ENCODE data around the gene SF1.

SF1 gene

DNA sequence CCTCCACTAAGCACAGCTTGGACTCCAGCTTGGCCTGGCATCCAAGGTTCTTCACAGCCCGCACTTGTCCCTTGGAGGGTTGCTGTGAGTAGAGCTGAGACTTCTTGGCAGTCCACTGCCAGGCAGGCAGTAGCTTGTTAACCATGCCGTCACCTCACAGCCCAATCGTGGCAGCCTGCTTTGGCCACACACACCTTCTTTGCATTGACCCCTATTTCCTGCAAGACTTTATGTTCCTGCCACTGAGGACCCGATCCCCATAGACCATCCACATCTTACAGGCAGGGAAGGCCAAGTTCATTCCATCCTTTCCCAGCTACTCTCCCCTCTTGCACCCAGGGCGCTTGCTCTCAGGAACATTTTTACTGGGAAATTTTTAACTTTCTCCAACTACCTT, 16.1 kb downstream of the SF1 start:
- no peak for DNase-seq (ENCODE audit: low read depth, low spot score)

DNA sequence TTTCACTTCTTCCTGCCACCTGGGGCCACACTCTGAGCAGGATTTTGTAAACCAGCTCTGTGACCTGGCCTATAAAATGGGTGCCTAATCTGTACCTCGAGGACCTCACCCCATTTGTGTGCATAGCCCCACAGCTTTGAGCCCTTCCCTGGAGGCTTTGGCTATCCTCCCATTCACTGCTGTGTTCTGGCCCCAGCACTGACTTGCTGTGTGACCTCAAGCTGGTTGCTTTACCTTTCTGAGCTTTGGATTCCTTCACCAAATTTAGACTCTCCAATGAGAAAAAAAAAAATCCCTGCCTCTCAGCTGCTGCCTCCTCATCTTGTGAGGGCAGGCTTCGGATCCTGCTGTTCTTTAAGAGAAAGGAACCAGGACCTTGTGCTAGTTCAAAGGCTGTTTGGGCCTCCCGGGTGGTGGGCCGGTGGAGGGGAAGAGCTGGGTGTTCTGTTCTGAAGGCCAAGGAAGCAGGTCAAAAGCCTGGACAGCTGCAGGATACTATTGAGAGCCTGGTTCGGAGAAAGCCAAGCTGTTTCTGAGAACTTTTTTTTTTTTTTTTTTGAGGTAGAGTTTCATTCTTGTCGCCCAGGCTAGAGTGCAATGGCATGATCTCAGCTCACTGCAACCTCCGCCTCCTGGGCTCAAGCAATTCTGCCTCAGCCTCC, 17.5 kb downstream of the SF1 start:
- DNase-seq (ENCODE audit: low read depth, low spot score) = no peak

DNA sequence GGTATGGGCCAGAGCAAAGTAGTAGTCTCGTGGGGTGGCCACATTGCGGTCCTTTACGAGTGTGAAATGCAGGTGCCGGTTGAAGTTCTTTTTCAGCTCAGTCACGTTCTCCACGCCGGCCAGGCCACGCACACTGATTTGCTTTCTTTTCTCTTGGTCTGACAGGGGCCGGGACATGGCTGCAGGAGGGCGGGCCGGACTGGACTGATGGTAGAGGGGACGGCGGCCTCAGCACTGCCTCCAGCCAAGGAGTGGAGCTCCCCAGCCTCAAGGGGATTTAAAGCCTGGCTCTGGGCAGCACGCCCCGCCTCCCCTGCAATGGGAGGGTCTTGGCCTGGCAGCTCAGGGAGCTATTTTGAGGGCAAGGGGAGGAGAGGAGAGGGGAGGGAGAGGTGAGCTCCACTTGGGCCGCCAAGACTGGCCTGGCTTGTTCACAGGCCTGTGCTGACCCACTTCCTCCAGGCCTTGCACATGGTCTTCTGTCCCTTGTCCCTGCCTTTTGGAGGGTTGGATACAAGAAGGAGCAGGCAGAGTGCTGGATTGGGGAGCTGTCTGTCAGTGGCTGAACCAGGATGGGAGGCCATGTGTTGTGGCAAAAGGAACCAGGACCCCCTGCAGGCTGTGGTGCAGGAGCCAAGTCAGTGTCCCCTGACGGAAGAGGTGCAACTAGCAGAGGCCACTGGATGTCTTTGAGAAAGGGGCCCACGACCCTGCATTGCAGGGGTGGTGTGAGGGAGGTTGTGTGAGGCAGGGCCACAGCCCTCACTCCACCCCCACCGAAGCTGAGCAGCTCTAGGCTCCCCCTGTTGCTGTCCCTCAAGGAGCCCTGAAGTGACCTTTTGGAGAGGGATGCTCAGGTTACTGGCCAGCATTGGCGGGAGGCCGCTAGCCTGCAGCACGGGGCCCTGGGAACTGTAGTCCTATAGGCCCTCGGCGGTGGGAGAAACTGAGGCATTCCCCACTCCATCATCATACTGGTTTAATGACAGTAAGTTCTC, 18.3 kb downstream of the SF1 start, which contains the start of gene PYGM:
TSS of gene PYGM (minus strand) at position 253 of the 998 bp plus-strand sequence. CDS start at position 177, 76 bp downstream.
- no peak for DNase-seq (ENCODE audit: low read depth, low spot score)

DNA sequence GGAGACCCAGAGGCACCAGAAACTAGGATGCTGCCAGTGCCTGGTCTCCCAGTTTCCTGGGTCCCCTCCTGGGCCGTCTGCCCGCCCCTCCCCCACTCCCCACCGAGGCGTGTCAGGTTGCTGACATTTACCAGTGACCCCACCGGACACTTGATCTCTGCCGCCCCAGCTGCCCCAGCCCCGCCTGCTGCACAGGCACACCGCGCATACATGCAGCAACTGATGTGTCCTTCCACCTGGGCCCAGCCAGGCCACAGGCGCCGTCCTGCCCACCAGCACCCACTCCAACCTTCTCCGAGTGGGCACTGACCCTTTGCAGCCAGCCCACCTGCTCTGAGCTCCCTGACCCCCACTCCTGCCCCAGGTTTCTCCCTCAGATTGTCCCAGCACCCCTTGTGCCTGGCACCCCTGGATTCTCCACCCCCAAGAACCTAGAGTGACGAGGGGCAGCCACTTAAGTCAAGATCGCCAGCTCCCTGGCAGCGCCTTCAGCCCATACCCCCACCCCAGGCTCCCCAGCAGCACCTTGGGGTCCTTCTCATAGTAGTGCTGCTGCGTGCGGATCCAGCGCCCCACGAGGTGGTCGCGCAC, 19.1 kb downstream of the SF1 start:
- DNase-seq (ENCODE audit: low read depth, low spot score) = no peak

GRCh38 chr11:64758330-64759079, 19.8 kb downstream of the SF1 start:
- DNase-seq (ENCODE audit: low read depth, low spot score) = no peak

GRCh38 chr11:64757549-64758329, 20.6 kb downstream of the SF1 start:
- DNase-seq (ENCODE audit: low read depth, low spot score) = no peak

DNA sequence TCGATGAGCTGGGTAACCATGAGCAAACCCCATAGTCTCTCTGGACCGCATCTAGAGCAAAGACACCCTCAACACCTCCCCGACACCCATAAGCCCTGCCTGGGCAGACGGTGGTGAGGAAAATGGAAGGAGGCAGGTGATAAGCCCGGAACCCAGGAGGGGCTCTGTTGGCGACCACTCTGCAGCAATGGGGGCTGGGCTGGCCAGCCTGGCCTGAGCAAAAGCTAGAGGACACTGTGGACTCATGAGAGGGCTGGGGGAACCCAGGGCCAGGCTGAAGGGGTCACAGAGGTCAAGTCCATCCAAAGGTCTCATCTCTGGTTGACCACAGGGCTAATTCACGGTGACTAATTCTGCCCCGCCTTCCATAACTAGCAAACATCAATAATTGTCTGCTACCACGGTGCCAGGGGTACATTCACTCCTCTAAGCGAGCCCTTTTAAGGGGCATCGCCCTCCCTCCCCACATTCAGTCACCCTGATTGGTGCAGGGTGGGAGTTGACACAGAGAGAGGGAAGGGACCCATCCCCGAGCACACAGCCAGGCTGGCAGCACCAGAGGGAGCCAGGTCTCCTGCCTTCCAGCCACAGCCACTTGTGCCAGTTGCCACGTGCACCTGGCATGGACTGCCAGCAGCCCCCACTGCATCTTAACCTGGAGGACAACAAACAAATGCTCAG, 22.5 kb downstream of the SF1 start:
- DNase-seq (ENCODE audit: low read depth, low spot score) = no peak

- DNase-seq (ENCODE audit: low read depth, low spot score) = no peak
Observed at GRCh38 chr11:64754919-64755662, 23.3 kb downstream of the SF1 start.

GRCh38 chr11:64754124-64754918, 24.0 kb downstream of the SF1 start:
- DNase-seq (ENCODE audit: low read depth, low spot score) = no peak

GRCh38 chr11:64753380-64754123, 24.8 kb downstream of the SF1 start:
- no peak for DNase-seq (ENCODE audit: low read depth, low spot score)

GRCh38 chr11:64753019-64753379, 25.3 kb downstream of the SF1 start:
- DNase-seq (ENCODE audit: low read depth, low spot score) = no peak

DNA sequence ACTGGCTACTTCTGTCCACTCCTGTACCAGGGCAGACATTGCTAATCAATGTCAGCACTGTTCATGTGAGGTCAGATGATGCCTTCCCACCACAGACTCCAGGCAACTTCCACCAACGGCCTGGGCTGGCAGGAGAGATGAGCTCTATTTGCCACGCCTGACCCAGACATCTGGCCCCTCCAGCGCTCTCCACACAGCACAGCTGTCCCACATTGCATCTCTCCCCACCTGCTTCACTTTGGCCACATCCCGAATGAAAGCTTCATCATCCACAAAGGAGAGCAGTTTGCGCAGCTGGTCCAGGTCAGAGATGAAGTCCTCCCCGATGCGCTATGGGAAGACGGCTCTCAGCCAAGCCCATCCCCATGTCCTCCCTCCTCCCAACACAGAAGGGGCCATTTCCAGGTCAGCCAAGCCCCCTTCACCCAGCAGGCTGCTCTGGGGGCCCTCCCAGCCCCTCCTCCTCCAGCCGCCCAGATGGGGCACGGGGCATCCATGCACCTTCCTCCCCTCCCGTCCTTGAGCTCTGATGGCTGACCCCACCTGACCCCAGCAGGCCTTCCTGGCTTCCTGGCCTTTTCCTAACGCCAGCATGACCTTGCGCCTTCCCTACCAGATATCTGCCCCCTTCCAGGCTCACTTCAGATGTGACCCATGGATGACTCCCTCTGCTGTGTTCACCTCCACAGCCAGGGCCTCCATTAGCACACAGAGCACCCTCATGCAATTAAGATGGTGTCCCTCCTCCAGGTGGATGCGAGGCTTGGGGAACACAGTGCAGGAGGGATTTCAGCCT, 26.0 kb downstream of the SF1 start:
- no peak for DNase-seq (ENCODE audit: low read depth, low spot score)

DNA sequence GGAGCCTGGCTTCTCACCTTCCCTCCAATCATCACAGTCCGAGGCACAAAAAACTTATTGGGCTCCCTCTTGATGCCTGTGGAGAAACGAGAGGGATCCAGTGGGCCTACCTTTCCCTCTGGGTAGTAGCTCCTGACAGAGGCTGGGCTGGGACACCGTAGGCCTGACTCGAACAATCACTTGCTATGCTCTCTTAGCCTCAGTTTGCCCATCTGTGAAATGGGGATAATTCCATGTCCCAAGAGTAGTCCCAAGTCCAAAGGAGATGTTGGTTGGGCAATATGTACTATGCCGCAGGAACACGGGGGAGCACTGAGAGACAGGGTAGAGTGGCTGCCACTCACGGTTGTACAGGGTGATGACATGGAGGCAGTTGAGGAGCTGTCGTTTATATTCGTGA, 26.8 kb downstream of the SF1 start:
- no peak for DNase-seq (ENCODE audit: low read depth, low spot score)

GRCh38 chr11:64751136-64751535, 27.2 kb downstream of the SF1 start:
- DNase-seq (ENCODE audit: low read depth, low spot score) = no peak

DNA sequence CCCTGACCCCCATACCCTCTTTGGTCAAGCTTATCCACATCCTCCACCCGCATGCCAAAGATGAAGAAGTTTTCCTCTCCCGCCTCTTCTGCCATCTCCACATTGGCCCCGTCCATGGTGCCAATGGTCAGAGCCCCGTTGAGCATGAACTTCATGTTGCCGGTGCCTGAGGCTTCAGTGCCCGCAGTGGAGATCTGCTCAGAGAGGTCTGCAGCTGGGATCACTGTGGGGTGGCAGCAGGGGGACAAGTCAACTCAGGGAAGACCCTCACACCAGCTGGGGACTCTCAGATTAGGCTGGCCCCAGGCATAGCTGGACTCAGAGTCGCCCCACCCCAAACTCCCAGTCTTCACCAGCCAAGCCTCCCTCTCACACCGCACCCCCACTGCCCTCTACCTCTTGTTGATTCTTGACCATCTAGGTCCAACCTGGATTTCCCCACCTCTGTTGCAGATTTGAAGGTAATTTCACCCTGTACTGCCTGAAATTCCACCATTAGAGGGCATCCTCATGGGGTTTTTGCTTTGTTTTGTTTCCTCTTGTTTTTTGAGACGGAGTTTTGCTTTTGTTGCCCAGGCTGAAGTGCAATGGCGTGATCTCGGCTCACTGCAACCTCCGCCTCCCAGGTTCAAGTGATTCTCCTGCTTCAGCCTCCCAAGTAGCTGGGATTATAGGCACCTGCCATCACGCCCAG, 27.8 kb downstream of the SF1 start:
- no peak for DNase-seq (ENCODE audit: low read depth, low spot score)

DNA sequence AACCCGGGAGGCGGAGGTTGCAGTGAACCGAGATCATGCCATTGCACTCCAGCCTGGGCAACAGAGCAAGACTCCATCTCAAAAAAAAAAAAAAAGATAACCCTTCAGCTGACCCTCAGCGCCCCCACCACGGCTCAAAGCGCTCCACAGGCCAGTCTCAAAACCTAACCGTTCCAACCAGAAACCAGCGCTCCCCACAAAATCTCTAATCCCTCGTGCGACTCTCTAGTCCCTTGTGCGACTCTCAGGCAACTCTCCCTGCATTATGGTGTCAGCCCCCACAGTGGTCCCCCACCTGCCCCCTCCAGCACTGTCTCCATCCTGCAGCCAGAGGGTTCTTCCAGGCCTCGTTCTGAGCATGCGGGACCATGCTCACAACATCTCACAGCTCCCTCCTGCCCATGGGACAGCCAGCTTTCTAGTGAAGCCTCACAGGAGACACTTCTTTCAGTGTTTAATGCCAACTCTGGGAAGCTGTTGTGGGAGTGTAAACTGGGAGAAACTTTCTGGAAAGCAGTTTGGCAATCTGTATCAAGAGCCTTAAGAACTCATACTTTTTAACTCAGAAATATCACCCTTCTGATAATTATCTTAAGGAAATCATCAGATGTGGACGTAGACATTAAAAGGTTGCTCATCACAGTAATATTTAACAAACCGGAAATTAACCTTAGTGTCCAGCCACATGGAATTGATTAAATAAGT, 30.2 kb downstream of the SF1 start:
- no peak for DNase-seq (ENCODE audit: low read depth, low spot score)
